ENCODE data around the gene MFAP2.

Gene MFAP2

GRCh38 chr1:16980473-16981268 lies at the start of gene MFAP2:
TSS of gene MFAP2 (minus strand) at chr1:16980620. CDS start at chr1:16978273, 2,347 bp downstream.
- peak; percentile 17 for DNase-seq

GRCh38 chr1:17030206-17030605 lies 49.8 kb upstream of the MFAP2 start:
- no peak for DNase-seq

DNA sequence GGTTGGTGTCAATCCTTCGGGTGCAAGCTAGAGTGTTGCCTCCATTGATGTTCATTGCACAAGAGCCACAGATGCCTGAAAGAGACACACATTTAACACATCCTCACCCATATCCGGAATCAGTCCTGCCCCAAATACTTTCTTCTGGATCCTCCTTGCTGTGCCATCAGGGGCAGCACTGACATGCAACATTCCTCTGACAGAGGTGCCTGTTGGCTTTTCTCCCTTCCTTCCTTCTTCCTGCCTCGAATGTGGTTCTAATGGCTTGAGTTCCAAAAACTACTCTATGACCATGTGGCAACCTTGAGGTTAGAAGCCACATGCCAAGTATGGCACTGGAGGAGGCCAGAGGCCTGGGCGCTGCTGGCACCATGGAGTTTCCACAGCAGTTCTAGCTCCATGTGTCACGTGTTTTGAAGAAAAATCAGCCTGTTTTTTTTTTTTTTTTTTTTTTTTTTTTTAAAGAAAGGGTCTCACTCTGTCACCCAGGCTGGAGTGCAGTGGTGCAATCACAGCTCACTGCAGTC lies 48.3 kb upstream of the MFAP2 start:
- DNase-seq: no peak

DNA sequence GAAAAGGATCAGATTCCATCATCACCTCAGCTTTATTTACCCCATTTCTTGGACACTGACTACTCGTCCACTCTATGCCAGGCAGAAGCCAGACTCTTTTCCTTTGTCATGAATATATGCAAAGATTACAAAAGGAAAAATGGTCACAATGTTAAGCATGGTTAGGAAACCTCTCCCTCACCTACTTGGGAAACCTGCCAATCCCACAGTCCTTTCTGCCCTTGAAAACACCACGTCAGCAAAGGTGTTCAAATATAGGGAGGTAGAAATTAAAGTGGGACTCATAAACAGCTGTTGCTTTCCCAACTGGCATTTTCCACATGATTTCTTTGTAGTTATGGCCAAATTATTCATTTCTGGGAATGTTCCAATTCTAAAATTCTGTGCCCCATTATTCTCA lies 47.5 kb upstream of the MFAP2 start:
- DNase-seq: no peak

- DNase-seq: no peak
These were observed 47.0 kb upstream of the MFAP2 start for GRCh38 chr1:17027403-17027802.

DNA sequence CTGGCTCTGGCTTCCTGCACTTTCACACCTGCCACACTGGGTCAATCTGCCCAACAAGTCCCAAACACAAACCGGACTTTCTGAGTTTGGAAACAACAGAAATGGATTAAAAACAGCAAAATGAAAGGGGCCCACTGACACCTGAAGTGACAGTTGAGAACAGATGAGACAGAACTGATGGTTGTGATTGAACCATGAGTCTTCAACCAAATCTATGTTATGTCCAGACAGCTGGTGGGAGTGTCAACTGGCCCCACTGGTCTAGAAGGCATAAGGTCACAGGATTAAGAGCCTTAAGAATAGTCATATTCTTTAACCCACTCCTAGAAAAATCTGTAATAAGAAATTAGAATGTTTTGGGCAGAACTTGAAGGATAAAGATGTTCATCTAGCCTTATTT lies 44.3 kb upstream of the MFAP2 start:
- DNase-seq: no peak

- no peak for DNase-seq
These were observed 43.2 kb upstream of the MFAP2 start for GRCh38 chr1:17023573-17023972.

GRCh38 chr1:17023102-17023501 lies 42.7 kb upstream of the MFAP2 start:
- no peak for DNase-seq

- no peak for DNase-seq
These were observed 41.5 kb upstream of the MFAP2 start for GRCh38 chr1:17021896-17022295.

DNA sequence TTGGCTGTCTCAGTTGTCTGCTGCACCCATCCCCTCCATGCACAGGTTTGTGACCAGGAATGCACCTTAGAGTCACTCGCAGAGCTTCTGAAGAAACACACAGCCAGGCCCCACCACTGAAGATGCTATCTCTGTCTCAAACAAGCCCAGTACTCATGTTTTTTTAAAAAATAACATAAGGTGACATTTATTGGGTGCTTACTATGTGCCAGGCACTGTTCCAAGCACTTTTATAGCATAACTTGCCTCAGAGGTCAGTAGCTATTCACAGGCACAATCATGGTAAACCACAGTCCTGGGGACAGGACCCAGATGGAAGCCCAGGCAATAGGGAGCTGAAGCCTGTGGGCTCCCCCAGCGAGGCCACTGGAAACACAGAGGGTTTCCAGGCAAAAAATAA lies 40.1 kb upstream of the MFAP2 start:
- DNase-seq: no peak

GRCh38 chr1:17018849-17019248 lies 38.4 kb upstream of the MFAP2 start:
- DNase-seq: no peak

DNA sequence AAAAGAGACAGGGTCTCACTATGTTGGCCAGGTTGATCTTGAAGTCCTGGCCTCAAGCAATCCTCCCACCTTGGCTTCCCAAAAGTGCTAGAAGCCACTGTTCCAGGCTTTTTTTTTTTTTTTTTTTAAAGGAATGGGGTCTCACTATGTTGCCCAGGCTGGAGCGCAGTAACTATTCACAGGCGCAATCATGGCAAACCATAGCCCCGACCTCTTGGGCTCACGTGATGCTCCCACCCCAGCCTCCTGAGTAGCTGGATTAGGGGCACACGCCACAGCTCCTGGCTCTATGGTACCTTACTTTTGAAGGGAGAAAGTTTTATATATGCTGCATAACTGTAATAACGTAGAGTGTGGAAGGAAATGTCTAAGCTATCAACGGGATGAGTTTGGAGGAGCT lies 37.0 kb upstream of the MFAP2 start:
- no peak for DNase-seq

GRCh38 chr1:17016317-17016661 lies 35.9 kb upstream of the MFAP2 start:
- DNase-seq: no peak

- no peak for DNase-seq
These were observed 34.5 kb upstream of the MFAP2 start for GRCh38 chr1:17014671-17015567.

GRCh38 chr1:17013491-17014320 lies 33.3 kb upstream of the MFAP2 start:
- no peak for DNase-seq

DNA sequence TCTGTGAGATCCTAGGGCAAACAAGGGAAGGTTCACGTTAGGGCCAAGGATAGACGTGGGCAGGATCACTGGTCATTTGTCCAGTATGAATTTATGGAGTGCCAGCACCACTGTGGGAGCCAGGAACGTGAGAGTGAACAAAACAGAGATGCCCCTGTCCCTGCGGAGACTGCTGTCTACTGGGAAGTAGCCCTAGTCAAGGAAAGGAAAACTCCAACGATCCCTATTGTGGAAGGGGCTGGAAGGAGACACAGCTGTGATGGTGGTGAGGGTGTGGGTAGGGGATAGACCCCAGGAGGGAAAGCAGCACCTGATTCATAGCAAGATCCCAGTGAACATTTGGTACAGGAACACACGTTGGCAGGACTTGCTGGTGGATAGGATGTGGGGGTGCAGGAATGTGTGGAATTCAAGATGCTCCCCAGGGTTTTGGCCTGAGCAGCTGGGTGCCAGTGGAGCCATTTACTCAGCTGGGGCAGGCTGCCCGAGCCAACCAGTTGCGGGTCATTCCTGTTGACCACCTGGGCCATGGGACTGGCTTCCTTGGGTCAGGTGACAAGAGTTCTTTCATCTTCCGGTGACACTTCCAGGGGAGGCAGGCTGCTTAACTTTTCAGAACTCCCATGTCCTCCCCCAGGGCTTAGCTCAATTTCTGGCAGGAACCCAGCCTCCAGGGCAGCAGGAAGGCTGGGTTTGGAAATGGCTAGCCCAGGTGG lies 32.5 kb upstream of the MFAP2 start:
- DNase-seq: no peak

GRCh38 chr1:17011439-17012307 lies 31.3 kb upstream of the MFAP2 start, which contains the start of gene ATP13A2:
TSS of gene ATP13A2 (minus strand) at chr1:17011928. CDS start at chr1:17011738, 190 bp downstream.
- peak; percentile 89 for DNase-seq

DNA sequence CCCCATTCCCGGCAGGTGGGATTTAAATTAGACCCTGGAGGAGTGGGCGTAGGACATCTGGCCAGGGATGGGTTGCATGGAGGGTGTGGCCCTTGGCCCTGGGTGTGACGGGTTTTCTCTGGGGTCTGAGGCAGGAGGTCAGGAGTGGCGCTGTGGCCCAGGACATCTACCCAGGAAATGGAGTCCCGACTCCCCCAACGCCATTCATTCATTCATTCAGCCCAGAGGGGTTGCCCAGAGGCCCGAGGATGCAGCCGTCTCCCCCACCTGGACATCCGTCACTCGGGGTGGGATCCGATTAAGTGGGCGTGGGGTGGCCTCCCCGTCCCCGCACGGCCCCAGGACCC lies 30.6 kb upstream of the MFAP2 start:
- no peak for DNase-seq

DNA sequence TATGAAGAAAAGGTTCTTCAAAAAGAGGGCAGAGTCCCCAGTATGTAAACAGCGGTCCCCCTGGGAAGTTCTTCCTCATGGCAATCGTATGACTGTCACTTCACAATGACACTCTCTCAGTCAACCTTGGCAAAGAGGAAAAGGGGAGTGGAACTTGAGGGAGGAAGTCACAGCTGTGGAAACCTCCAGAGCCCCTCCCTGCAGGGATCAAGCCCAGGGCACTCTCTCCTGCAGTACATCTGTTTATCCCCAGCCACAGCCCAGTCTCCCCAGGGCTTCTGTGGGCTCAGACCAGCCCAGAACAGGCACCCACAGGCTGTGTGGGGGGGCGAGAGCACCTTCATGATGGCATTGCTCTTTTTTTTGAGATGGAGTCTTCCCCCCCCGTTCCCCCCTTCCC lies 29.3 kb upstream of the MFAP2 start:
- DNase-seq: no peak

DNA sequence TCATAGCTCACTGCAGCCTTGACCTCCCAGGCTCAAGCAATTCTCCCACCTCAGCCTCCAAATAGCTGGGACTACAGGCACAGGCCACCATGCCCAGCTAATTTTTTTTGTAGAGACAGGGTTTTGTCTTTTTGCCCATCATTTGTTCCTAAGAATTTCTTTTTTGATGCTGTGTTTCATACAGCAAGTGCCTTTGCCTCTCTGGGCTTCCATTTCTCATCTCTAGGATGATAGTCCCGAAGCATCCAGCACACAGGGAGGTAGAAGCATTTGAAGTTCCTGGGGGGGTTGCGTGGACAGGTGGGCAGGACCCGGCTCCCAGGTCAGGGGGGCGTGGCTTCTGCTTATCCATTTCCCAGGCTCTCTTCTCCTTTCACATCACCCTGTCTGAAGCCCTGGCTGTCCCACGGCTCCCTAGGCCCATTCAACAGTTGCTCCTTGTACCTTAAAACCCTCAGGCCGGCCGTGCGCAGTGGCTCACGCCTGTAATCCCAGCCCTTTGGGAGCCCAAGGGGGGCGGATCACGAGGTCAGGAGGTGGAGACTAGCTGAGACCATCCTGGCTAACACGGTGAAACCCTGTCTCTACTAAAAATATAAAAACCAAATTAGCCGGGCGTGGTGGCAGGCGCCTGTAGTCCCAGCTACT lies 27.9 kb upstream of the MFAP2 start:
- DNase-seq: no peak

GRCh38 chr1:17007121-17007520 lies 26.7 kb upstream of the MFAP2 start:
- no peak for DNase-seq
